Subcutaneous adipose tissue (tissue), 4 donors: ENCODE results near the gene TRAFD1. TPM values are rescaled to one million over a fixed set of nuclear protein-coding genes. Genes with fewer than 3 reads are reported as not detected.

Source experiments
- total RNA-seq, 4 donors: library from RNA; depleted of rRNA; stranded (reverse); fragments of >200 nt; gene quantifications; one replicate each; pipeline ENCODE4 v1.1.0, GENCODE V29; 2016
- TF ChIP-seq, protein P1 (sequence below): fragments of 450-650 bp; IDR thresholded peaks from one replicate; pipeline ENCODE4 v1.5.1; 2016; ENCODE audit warnings: low read depth, mild to moderate bottlenecking, control low read depth, antibody characterized with exemption, moderate library complexity

The TRAFD1 gene
- total RNA-seq, 4 donors from 2014 or later, result 16.8 to 40.6 (median 27.3) TPM

DNA sequence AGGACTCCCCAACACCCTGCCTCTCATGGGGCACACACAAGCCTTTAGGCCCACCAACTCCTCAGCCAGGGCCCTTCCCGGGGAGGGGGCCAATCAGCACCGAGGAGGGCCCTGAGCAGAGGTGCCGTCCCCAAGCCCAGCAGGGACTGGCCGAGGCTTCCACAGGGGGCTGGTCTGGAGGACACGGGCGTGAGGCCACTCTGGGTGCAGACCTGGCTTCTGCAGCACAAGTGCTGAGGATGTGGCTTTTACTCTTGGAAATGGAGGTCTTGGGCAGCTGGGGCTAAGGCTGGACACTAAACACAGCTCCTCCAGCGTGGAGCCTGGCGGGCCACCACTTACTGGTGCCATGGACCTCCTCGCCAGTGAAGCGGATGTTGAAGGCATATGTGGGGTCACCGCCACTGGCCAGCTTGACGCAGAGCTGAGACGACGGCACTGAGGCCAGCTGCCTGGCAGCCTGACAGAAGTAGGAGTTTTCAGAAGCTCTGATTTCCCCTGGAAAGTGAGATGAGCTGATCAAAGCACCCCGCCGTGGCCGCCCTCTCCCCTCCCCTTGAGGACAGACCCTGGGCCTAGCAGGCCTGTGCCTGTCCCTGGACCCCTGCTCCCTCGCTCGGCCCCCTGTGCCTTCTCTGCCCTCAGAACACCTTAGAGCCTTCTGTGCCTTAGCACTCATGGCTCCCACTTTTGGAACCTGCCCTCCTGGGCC is 44.0 kb downstream of the TRAFD1 start:
- TF ChIP-seq, protein P1, sequence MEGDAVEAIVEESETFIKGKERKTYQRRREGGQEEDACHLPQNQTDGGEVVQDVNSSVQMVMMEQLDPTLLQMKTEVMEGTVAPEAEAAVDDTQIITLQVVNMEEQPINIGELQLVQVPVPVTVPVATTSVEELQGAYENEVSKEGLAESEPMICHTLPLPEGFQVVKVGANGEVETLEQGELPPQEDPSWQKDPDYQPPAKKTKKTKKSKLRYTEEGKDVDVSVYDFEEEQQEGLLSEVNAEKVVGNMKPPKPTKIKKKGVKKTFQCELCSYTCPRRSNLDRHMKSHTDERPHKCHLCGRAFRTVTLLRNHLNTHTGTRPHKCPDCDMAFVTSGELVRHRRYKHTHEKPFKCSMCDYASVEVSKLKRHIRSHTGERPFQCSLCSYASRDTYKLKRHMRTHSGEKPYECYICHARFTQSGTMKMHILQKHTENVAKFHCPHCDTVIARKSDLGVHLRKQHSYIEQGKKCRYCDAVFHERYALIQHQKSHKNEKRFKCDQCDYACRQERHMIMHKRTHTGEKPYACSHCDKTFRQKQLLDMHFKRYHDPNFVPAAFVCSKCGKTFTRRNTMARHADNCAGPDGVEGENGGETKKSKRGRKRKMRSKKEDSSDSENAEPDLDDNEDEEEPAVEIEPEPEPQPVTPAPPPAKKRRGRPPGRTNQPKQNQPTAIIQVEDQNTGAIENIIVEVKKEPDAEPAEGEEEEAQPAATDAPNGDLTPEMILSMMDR, result no peak

DNA sequence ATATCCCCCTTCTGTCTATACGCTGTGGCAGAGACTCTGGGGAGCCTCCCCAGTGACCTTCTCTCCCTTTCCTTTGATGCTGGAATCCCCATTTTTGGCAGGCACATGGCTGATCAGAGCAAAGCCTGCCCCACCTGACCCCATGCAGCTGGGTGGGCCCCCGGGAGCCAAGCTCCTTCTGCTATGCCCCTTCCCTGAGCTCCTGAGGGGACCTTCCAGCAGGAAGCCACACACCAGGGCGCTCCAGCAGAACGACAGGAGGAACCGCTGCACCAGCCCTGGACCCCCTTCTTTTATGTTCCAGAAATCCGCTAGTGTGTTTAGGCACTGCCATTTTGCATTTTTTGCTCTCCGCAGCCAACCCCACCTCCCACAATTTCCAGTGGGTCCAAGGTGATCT is 44.6 kb downstream of the TRAFD1 start:
- TF ChIP-seq, protein P1, result no peak

- TF ChIP-seq, protein P1, result no peak
Observed at GRCh38 chr12:112170376-112170775, 45.0 kb downstream of the TRAFD1 start.

- TF ChIP-seq, protein P1, result no peak
Observed at GRCh38 chr12:112170971-112171596, 45.7 kb downstream of the TRAFD1 start.

DNA sequence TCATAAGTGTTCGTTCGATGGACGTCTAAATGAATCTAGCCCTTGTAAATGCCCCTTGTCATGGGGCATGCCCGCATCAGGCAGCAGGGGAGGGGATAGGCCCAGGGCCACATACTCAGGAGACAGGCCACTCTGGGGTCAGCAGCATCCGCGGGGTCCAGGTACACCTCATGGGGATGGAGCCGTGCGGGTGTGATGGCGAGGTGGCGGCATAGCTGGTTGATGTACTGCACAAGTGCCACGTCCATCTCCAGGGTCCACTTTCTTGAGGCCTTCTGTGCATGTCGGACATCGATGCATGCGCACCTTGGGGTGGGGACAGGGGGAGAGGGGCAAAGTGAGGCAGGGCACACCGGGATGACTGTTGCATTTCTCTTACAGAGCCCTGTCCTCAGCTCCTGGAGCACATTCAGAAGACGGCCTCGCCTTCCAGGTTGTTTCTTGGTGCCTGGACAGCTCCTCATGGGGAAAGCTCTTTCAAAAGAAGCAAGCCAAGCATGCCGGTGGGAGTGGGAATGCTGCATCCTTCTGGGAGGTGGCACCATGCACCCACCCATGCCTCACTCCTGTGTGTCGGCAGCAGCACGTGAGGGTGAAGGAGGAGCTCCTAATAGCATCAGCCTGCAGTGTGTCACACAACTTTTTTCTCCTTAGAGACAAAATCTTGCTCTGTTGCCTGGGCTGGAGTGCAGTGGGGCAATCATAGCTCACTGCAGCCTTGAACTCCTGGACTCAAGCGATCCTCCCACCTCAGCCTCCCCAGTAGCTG is 47.4 kb downstream of the TRAFD1 start:
- TF ChIP-seq, protein P1, result no peak

GRCh38 chr12:112175361-112176155 is 50.2 kb downstream of the TRAFD1 start:
- TF ChIP-seq, protein P1, result no peak
